ENCODE results near the gene ACP3. TPM values are rescaled to one million over a fixed set of nuclear protein-coding genes. Genes with fewer than 3 reads are reported as not detected.
"Not testable (repeated sequence)": the region's sequence is repeated elsewhere in the genome, so short reads cannot be mapped to it uniquely, and the experiment has no call there.

Gene ACP3
- total and polyA plus RNA-seq, 9 of the 15 experiments (the other 6 are each of a cell fraction or from before 2014, with no cell fraction given), result 0.08 to 1.1 (median 0.21) TPM

DNA sequence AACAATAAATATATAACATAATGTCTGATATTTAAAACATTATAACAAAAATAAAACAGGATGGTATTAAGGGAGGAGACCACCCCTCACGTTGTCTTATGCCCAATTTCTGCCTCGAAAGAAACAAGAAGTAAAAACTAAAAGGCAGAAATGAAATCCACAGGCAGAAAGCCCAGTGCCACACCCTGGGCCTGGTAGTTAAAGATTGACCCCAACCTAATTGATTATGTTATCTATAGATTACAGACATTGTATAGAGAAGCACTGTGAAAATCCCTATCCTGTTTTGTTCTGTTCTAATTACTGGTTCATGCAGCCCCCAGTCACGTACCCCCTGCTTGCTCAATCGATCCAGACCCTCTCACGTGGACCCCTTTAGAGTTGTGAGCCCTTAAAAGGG lies 22.3 kb upstream of the ACP3 start:
- H2AFZ ChIP-seq (ENCODE audit: low read depth, low read length), result no peak overlapping the region
- H3K27me3 ChIP-seq (ENCODE audit: control insufficient read depth in 2 of 2, insufficient read depth in 2 of 2, low read length in 2 of 2), result no peaks in the 10 kb centered on the region
- 2% methylated on average over 5 of the region's 5 CpGs for WGBS (ENCODE audit: insufficient coverage, low coverage, missing lambda C conversion rate)
- DNase-seq (ENCODE audit: extremely low read depth in 1 of 4, low spot score in 3 of 4) (no peak), FAIRE-seq (no peak), ATAC-seq (no peak)
- H3K9ac ChIP-seq (ENCODE audit: insufficient read depth in 1 of 2, low read depth in 2 of 2, low read length in 2 of 2), result no peak overlapping the region
- no peak overlapping the region for H3K4me3 ChIP-seq
- intact Hi-C loops (cut with micrococcal nuclease), result no loop called here
- no peaks in the 10 kb centered on the region for H4K20me1 ChIP-seq (replicated peaks; ENCODE audit: control insufficient read depth, insufficient read depth, low read length)
- H3K36me3 ChIP-seq (ENCODE audit: control insufficient read depth, insufficient read depth, low read length), result no peaks in the 10 kb centered on the region
- no peak for TF ChIP-seq SRSF3 (IDR thresholded peaks at IDR 0.05; ENCODE audit: insufficient read depth, low read length)
- no peak for TF ChIP-seq ZNF584 (CRISPR knock-in tag; IDR thresholded peaks at IDR 0.05; ENCODE audit: low read depth)
- no peaks in the 10 kb centered on the region for H3K9me3 ChIP-seq (replicated peaks; ENCODE audit: control insufficient read depth, insufficient read depth, low read depth, low read length)
- in situ Hi-C loops (cut with MboI), result no loop called here
- ChIA-PET CTCF (ENCODE audit: low intra/inter-chr PET ratio) (no interaction called here), POLR2A (no interaction called here)
- BruUV-seq (replicated peaks), result no TSS peak
- H3K4me2 ChIP-seq (ENCODE audit: insufficient read depth, low read length), result no peak overlapping the region
- no peak overlapping the region for H3K27ac ChIP-seq (ENCODE audit: extremely low read depth, low read depth, low read length)
- H3K79me2 ChIP-seq (ENCODE audit: control insufficient read depth, insufficient read depth, low read length), result no peaks in the 10 kb centered on the region
- H3K4me1 ChIP-seq (replicated peaks in 1 of 2; ENCODE audit: control insufficient read depth in 2 of 2, insufficient read depth in 2 of 2, low read length in 2 of 2), result no peaks in the 10 kb centered on the region
- H3K9me1 ChIP-seq (ENCODE audit: control insufficient read depth, insufficient read depth, low read length), result no peaks in the 10 kb centered on the region

GRCh38 chr3:132303336-132304201 lies 13.6 kb upstream of the ACP3 start:
- H3K36me3 ChIP-seq (ENCODE audit: control insufficient read depth, insufficient read depth, low read length); H3K4me1 ChIP-seq (replicated peaks in 1 of 2; ENCODE audit: control insufficient read depth in 2 of 2, insufficient read depth in 2 of 2, low read length in 2 of 2); H3K79me2 ChIP-seq (ENCODE audit: control insufficient read depth, insufficient read depth, low read length); BruUV-seq (replicated peaks); H3K4me3 ChIP-seq; H2AFZ ChIP-seq (ENCODE audit: low read depth, low read length); H4K20me1 ChIP-seq (replicated peaks; ENCODE audit: control insufficient read depth, insufficient read depth, low read length); H3K9me3 ChIP-seq (replicated peaks; ENCODE audit: control insufficient read depth, insufficient read depth, low read depth, low read length); FAIRE-seq; in situ Hi-C loops (cut with MboI); intact Hi-C loops (cut with micrococcal nuclease); H3K27me3 ChIP-seq (ENCODE audit: control insufficient read depth in 2 of 2, insufficient read depth in 2 of 2, low read length in 2 of 2); CTCF ChIA-PET (ENCODE audit: low intra/inter-chr PET ratio); H3K27ac ChIP-seq (ENCODE audit: extremely low read depth, low read depth, low read length); H3K4me2 ChIP-seq (ENCODE audit: insufficient read depth, low read length); POLR2A ChIA-PET; DNase-seq (ENCODE audit: extremely low read depth in 1 of 4, low spot score in 3 of 4); H3K9ac ChIP-seq (ENCODE audit: insufficient read depth in 1 of 2, low read depth in 2 of 2, low read length in 2 of 2); H3K9me1 ChIP-seq (ENCODE audit: control insufficient read depth, insufficient read depth, low read length); ATAC-seq: not testable (repeated sequence)
- TF ChIP-seq, protein P1, sequence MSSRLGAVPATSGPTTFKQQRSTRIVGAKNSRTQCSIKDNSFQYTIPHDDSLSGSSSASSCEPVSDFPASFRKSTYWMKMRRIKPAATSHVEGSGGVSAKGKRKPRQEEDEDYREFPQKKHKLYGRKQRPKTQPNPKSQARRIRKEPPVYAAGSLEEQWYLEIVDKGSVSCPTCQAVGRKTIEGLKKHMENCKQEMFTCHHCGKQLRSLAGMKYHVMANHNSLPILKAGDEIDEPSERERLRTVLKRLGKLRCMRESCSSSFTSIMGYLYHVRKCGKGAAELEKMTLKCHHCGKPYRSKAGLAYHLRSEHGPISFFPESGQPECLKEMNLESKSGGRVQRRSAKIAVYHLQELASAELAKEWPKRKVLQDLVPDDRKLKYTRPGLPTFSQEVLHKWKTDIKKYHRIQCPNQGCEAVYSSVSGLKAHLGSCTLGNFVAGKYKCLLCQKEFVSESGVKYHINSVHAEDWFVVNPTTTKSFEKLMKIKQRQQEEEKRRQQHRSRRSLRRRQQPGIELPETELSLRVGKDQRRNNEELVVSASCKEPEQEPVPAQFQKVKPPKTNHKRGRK (tag; IDR thresholded peaks at IDR 0.05), result peak; percentile 49; the same call in 1 of the 2 replicates
- 0% methylated on average over 3 of the region's 6 CpGs for WGBS (ENCODE audit: insufficient coverage, low coverage, missing lambda C conversion rate)

- in situ Hi-C loops (cut with MboI); H3K4me3 ChIP-seq; BruUV-seq (replicated peaks); ATAC-seq; H3K27ac ChIP-seq (ENCODE audit: extremely low read depth, low read depth, low read length); CTCF ChIA-PET (ENCODE audit: low intra/inter-chr PET ratio); DNase-seq (ENCODE audit: extremely low read depth in 1 of 4, low spot score in 3 of 4); POLR2A ChIA-PET; H3K4me1 ChIP-seq (replicated peaks in 1 of 2; ENCODE audit: control insufficient read depth in 2 of 2, insufficient read depth in 2 of 2, low read length in 2 of 2); H3K79me2 ChIP-seq (ENCODE audit: control insufficient read depth, insufficient read depth, low read length); H4K20me1 ChIP-seq (replicated peaks; ENCODE audit: control insufficient read depth, insufficient read depth, low read length); H3K9me3 ChIP-seq (replicated peaks; ENCODE audit: control insufficient read depth, insufficient read depth, low read depth, low read length); H3K4me2 ChIP-seq (ENCODE audit: insufficient read depth, low read length); H3K27me3 ChIP-seq (ENCODE audit: control insufficient read depth in 2 of 2, insufficient read depth in 2 of 2, low read length in 2 of 2); H3K9me1 ChIP-seq (ENCODE audit: control insufficient read depth, insufficient read depth, low read length); H2AFZ ChIP-seq (ENCODE audit: low read depth, low read length); intact Hi-C loops (cut with micrococcal nuclease); H3K36me3 ChIP-seq (ENCODE audit: control insufficient read depth, insufficient read depth, low read length); H3K9ac ChIP-seq (ENCODE audit: insufficient read depth in 1 of 2, low read depth in 2 of 2, low read length in 2 of 2); FAIRE-seq: not testable (repeated sequence)
- WGBS (ENCODE audit: insufficient coverage, low coverage, missing lambda C conversion rate), result 0% methylated on average over 2 of the region's 2 CpGs
Observed at GRCh38 chr3:132304351-132304750, 12.9 kb upstream of the ACP3 start.

Measured in K562 (cell line).